ENCODE measurements around the gene ADAT3.

ADAT3 gene

GRCh38 chr19:1912760-1913505 lies 7.7 kb downstream of the ADAT3 start:
- no peak for DNase-seq (ENCODE audit: low read depth)

DNA sequence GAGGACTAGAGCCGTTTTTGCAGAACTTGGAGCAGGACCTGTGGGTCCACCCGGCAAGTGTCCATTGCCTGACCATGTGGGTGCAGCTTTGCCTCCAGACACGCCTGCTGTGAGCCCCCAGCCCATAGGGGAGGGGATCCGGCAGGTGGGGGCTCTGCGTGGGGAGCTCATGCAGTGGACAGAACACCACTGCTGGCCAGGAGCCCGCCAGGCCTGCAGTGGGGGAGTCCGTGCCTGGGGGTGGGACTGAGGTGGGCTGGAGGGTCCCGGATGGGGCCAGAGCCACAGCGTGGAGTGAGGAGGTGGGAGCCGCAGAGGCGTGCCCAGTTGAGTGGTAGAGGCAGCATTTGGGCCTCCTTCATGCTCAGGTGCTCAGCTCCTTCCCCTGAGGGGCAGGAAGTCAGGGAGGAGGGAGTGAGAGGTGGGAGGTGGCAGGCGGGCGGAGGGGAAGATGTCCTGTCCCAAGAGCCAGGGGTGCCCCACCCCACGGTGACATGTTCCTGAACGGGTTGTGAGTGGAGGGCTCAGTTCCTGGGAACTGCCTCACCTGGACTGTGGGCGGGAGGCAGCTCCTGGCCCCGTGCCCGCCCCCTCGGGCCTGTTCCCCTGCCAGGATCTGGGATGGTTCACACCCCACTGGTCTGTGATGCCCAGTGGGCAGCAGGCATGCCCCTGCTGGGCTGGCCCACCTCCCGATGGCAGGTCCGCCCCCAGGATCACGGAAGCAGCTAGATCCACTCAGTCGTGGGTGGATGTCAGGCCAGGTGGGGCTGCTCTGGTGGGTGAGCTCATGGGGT lies 8.8 kb downstream of the ADAT3 start:
- no peak for DNase-seq (ENCODE audit: low read depth)

- no peak for DNase-seq (ENCODE audit: low read depth)
Observed at GRCh38 chr19:1914826-1915341, 9.7 kb downstream of the ADAT3 start.

DNA sequence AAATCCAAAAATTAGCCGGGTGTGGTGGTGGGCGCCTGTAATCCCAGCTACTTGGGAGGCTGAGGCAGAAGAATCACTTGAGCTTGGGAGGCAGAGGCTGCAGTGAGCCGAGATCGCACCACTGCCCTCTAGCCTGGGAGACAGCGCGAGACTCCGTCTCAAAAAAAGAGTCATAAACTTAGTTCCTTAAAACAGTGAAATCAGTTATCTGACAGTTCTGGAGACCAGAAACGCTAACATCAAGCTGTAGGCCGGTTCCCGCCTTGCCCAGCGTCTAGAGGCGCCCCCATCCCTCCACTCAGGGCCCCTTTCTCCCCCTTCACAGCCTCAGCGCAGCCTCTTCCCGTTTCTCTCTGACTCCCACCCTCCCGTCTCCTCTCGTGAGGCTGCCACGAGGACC lies 11.9 kb downstream of the ADAT3 start:
- DNase-seq (ENCODE audit: low read depth): no peak

- DNase-seq (ENCODE audit: low read depth): no peak
Observed at GRCh38 chr19:1917926-1918325, 12.7 kb downstream of the ADAT3 start.

GRCh38 chr19:1918975-1919374 lies 13.8 kb downstream of the ADAT3 start:
- no peak for DNase-seq (ENCODE audit: low read depth)

DNA sequence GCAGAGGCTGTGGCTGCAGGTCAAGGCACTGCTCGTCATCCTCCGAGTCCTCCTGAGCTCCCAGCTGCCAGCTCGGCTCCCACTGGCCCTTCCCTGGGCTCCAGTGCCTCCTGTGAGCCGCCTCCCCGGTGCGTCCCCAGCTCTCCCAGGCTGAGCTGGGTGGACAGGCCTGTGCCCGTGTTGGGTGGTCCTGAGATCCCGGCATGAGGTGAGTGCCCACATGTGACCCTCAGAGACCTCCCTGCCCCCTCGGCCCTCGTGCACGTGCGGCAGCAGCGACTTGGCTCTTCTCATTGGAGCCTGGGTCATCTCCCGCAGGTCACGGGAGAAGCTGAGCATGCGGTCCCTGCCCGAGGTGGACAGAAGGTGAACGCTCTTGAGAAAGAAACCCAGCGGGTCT lies 15.4 kb downstream of the ADAT3 start:
- no peak for DNase-seq (ENCODE audit: low read depth)

DNA sequence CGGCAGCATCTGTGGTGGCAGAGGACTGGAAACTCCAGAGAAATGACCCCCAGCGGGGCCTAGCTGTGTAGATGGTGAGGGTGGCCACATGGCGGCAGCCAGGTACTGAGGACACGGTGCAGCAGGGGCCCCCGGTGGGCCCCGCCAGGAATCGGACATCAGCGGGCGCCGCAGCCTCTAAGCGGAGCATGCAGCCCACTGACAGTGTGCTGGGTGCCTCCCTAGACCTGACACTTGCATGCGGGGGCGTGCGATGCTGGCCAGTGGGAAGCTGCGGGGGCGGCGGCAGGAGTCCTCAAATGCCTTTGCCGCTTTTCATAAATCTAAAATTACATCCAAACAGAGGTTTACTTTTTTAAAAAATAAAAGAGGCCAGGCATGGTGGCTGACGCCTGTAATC lies 16.1 kb downstream of the ADAT3 start:
- no peak for DNase-seq (ENCODE audit: low read depth)

DNA sequence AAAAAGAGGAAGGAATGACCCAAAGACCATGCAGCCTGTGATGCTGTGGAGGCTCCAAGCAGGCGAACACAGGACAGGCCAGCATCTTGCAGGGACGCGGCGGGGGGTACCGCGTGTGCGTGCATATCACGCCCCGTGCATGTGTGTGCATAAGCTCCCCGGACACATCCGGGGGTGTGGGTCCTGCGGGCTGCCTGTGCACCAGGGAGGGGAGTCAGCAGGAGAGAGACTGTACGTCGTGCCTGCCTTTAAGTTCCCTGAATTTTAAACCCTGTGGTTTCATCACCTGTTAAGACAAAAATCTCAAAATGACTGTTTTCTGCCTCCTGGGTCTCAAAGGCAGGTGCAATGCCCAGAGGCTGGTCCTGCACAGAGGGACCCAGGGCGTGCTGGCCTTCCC lies 16.6 kb downstream of the ADAT3 start:
- DNase-seq (ENCODE audit: low read depth): no peak

- DNase-seq (ENCODE audit: low read depth): no peak
Observed at GRCh38 chr19:1922803-1923202, 17.6 kb downstream of the ADAT3 start.

DNA sequence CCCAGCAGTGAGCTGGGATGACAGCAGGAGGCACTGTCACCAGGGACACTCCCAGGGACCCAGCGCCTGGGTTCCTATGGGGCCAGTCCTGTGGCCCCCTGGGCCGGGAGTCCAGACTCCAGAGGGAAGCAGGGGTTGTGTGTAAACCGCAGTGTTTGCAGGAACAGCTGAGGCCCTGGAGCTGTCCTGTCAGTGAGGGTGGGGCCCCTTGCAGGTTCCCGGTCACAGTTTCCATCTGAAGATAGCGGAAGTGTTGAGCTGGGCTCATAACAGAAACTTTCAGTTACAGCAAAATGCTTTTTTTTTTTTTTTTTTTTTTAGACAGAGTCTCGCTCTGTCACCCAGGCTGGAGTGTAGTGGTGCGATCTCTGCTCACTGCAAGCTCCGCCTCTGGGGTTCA lies 18.1 kb downstream of the ADAT3 start:
- no peak for DNase-seq (ENCODE audit: low read depth)

- no peak for DNase-seq (ENCODE audit: low read depth)
Observed at GRCh38 chr19:1924320-1924961, 19.2 kb downstream of the ADAT3 start.

DNA sequence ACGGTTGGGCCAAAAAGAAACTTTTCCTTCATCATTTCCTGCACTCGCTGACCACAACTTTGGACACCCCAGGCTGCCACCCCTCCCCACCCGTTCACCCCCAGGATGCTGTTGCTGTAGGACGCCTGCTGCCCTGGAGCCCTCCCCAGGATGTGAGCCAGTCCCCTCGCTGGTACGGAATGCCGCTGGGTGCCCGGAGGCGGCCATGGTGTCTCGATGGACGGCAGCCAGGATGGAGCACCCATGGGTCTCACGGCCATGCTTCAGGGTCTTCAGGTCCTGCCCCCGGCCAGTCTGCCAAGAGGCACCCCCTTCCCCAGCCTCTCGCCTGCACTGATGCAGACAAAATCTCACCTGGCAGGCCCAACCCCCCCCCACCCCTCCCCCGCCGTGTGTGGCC lies 20.3 kb downstream of the ADAT3 start:
- no peak for DNase-seq (ENCODE audit: low read depth)

DNA sequence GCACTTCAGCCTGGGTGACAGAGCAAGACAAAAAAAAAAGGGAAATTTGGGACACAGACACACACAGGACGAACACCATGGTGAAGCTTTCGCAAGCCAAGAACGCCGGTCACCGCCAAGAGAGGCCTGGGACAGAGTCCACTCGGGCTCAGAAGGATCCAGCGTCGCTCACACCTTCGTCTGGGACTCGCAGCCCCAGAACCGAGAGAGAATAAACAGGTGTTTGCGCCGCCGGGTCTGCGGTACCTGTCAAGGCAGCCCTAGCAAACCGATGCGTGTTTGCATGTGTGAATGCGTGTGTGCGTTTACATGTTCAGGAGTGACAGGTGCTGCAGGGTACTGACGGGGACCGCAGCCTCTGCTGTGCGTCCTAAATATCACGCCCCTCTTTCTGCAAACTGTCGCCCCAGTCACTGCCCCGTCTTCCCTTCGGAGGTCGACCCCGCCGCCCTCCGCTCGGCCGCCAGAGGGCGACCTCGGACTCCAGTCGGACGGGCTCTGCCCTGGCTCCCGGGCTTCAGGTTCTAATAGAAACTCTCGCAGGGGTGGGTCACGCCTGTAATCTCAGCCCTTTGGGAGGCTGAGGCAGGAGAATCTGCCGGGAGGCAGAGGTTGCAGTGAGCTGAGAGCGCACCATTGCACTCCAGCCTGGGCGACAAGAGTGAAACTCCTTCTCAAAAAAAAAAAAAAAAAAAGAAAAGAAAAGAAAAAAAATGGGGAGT lies 24.0 kb downstream of the ADAT3 start:
- DNase-seq (ENCODE audit: low read depth): peak; percentile 68

- no peak for DNase-seq (ENCODE audit: low read depth)
Observed at GRCh38 chr19:1931445-1931844, 26.2 kb downstream of the ADAT3 start.

- no peak for DNase-seq (ENCODE audit: low read depth)
Observed at GRCh38 chr19:1932395-1932794, 27.2 kb downstream of the ADAT3 start.

- DNase-seq (ENCODE audit: low read depth): no peak
Observed at GRCh38 chr19:1933244-1933643, 28.0 kb downstream of the ADAT3 start.

DNA sequence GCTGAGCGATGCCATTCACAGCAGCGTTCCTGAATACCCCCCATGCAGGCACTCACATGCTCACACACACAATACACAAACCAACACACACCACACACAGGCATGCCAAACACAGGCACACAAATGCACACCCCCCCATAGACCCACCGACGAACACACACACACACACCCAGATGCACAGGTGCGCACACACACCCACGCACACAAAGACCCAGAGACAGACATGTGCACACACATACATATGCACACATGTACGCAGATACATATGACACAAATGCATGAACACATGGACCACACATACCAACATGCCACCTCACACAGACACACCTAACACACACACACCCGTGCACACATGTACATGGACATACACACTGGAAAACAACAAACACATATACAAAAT lies 28.7 kb downstream of the ADAT3 start:
- no peak for DNase-seq (ENCODE audit: low read depth)

DNA sequence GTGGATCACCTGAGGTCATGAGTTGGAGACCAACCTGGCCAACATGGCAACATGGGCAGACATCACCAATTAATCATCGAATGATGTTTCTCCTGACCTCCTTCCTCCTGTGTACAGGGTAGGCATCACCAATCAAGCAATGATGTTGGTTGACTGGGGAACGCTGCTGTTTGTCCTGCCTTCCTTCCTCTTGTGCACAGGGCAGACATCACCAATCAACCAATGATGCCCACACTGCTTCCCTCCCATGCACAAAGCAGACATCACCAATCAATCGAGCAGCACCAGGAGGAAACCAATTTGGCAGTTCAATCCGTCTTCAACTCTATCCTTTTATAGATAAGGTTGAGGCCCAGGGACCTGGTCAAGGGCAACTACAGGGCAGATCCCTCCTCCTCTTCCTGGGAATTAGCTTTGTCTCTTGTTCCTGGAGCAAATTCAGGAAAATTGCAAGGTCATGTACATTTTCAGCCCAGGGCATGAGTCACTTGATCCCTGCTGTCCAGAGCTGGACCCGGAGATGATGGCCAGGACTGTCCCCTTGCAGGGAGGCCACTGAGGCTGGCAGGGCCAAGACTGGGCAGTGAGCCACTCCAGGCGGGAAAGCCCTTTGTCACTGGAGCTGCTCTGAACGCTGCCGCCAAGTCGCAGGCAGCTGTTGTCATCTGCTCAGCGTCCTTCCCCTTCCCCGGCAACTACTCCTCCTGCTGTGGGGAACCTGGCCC lies 30.4 kb downstream of the ADAT3 start:
- DNase-seq (ENCODE audit: low read depth): no peak

DNA sequence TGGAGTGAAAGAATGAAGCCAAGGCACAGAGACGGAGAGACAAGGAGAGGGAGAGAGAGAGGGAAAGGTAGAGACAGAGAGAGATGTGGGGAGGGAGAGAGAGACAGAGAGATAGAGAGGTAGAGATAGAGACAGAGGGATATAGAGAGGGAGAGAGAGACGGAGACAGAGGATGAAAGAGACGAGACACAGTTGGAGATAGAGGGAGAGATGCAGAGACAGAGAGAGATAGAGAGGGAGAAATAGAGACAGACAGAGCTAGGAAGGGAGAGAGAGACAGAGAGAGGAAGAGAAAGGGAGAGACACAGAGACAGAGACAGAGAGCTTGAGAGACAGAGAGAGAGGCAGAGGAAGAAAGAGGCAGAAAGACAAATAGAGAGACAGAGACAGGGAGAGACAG lies 31.2 kb downstream of the ADAT3 start:
- DNase-seq (ENCODE audit: low read depth): no peak

DNA sequence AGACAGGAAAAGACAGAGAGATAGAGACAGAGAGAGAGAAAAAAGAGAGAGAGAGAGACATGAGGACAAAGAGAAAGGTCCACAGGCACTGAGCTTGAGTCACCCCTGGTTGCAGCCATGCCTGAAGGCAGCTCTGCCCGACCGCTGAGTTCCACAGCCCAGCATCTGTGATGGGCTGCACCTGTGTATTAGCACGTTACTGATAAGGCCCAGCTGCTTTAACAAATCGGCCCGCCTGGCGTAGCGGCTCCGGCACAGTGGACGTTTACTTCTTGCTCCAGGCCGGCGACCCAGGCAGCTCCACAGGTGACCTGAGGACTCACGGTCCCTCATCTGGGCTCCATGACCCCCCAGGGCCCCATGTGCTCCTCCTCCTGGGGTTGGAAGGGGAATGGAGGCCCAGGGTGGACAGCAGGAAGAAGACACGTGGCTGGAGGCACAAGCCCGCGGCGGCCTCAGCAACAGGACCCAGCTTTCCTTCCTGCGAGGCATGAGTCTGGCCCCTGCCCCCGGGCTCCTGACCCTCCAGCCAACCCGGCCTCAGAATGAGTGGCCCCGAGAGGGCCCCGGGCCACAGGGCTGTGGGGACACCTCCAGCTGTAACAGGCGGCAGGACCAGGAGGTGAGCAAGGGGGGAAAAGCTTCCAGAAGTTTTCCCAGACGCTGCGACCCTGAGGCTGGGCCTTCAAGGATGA lies 31.9 kb downstream of the ADAT3 start:
- DNase-seq (ENCODE audit: low read depth): no peak

All from stimulated activated CD8-positive, alpha-beta memory T cell treated with anti-CD3 and anti-CD28 coated beads, Interleukin-12 subunit alpha, Interleukin-12 subunit beta, amount 100 ng/mL, for 4 hours (primary cell).